ENCODE results near the gene VWA1. TPM values are rescaled to one million over a fixed set of nuclear protein-coding genes. Genes with fewer than 3 reads are reported as not detected.
"Not testable (repeated sequence)": the region's sequence is repeated elsewhere in the genome, so short reads cannot be mapped to it uniquely, and the experiment has no call there.

The VWA1 gene
- polyA plus RNA-seq, 1 donor = 36.0 TPM

GRCh38 chr1:1402072-1402900 is 33.2 kb upstream of the VWA1 start:
- DNase-seq = no peak

DNA sequence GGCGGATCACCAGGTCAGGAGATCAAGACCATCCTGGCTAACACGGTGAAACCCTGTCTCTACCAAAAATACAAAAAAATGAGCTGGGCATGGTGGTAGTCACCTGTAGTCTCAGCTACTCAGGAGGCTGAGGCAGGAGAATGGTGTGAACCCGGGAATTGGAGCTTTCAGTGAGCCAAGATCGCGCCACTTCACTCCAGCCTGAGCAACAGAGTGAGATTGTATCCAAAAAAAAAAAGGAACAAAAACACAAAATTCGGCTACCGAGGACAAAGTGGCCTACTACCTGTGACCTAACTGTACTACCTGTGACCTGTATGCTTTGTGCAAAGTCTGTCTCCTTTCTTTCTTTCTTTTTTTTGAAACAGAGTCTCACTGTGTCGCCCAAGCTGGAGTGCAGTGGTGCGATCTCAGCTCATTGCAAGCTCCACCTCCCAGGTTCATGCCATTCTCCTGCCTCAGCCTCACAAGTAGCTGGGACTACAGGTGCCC is 32.5 kb upstream of the VWA1 start:
- DNase-seq = not testable (repeated sequence)

DNA sequence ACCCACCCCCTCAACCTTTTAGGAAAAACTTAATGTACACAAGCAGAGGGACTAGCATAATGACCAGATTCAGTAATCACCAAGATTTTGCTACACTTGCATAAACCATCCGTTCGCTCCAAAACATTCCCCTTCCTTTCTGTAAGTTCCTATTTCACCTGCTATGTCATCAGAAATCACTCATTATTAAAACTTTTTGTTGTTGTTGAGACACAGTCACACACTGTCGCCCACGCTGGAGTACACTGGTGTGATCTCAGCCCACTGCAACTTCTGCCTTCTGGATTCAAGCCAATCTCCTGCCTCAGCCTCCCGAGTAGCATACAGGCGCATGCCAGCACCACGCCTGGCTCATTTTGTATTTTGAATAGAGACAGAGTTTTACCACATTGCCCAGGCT is 31.8 kb upstream of the VWA1 start:
- no peak for DNase-seq

DNA sequence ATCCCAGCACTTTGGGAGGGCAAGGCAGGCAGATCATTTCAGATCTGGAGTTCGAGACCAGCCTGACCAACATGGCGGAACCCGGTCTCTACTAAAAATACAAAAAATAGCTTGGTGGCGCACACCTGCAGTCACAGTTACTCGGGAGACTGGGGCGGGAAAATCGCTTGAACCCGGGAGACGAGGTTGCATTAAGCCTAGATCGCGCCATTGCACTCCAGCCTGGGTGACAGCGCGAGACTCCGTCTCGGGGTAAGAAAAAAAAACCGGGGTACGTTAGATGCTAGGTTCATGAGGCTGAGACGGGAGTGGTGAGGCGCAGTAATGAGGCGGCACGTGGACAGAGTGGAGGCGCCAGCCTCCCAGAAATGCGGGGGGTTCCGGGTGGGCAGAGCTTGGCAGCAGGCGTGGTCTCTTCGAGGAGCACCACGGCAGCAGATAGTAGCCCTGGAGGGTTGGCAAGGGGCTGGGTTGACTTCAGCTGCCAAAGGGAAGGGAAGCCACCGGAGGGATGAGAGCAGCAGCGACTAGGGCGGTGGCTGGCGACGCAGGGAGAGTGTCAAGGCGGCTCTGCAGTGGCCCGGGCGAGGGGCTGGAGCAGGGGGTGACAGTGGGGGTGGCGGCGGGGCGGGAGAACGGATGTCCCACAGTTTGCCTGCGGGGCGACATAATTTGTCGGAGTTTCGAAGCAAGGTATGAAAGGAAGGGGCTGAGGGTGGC is 29.2 kb upstream of the VWA1 start:
- DNase-seq = no peak

GRCh38 chr1:1406821-1407635 is 28.5 kb upstream of the VWA1 start, which contains the start of gene MRPL20:
Gene MRPL20, minus strand, starts transcription at chr1:1407293. Its CDS starts 76 bp downstream, at chr1:1407217.
- DNase-seq = peak; percentile 88

DNA sequence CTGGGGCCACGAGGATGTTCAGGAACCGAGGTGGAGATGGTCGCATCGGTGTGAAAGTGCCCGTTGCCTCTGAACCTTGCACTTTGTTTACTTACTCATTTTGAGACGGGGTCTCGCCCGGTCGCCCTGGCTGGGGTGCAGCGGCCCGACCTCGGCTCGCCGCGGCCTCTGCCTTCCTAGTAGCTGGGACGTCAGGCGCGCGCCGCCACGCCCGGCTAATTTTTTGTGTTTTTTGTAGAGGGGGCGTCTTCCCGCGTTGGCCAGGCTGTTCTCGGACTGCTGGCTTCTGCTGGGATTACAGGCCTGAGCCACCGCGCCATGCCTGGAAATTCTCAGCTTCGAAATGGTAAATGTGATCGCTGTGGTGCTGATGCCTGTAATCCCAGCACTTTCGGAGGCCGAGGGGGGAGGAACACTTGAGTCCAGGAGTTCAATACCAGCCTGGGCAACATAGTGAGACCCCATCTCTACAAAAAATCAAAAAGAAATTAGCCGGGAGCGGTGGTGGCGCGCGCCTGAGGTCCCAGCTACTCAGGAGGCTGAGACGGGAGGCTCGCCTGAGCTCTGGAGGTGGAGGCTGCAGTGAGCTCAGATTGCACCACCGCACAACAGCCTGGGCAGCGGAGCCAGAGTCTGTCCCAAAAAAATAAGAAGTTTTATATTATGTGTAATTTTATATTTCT is 27.7 kb upstream of the VWA1 start:
- no peak for DNase-seq

DNA sequence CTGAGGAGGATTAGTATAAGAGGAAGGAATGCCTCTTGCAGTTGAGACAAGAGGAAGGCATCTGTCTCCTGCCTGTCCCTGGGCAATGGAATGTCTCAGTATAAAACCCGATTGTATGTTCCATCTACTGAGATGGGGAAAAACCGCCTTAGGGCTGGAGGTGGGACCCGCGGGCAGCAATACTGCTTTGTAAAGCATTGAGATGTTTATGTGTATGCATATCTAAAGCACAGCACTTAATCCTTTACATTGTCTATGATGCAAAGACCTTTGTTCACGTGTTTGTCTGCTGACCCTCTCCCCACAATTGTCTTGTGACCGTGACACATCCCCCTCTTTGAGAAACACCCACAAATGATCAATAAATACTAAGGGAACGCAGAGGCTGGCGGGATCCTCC is 25.3 kb upstream of the VWA1 start:
- DNase-seq = not testable (repeated sequence)

- DNase-seq = no peak
Measured at GRCh38 chr1:1411626-1412025, 23.9 kb upstream of the VWA1 start.

- not testable (repeated sequence) for DNase-seq
Measured at GRCh38 chr1:1412311-1412902, 23.1 kb upstream of the VWA1 start.

- DNase-seq = no peak
Measured at GRCh38 chr1:1415751-1416150, 19.7 kb upstream of the VWA1 start.

- DNase-seq = not testable (repeated sequence)
Measured at GRCh38 chr1:1417396-1417795, 18.1 kb upstream of the VWA1 start.

DNA sequence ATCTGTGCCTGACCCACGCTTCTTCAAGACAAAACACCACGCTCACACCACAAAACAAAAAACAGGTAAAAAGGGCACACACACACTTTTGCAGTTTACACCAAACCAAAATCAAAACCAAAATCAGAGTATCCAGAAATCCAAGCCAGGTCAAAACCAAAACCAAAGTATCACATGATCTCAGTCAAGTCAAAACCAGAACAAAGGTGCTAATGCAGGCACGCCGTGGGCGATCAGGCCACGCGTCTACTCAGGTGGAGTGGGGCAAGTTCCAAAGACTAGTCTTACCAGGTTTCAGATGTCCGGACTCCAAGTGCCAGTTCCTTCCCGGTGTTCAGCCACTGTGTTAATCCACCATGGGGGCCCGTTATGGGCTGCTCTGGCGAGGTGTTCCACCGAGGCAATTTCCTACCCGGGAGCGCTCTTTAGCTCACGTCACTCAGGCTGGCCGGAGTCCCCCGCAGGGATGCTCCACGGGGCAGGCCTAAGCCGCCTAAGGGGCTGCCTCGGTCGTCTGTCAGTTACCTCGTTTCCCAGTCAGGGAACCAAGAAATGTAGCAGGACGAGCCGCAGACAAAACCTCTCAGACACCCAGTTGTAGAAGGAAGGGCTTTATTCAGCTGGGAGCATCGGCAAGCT is 17.5 kb upstream of the VWA1 start:
- not testable (repeated sequence) for DNase-seq

DNA sequence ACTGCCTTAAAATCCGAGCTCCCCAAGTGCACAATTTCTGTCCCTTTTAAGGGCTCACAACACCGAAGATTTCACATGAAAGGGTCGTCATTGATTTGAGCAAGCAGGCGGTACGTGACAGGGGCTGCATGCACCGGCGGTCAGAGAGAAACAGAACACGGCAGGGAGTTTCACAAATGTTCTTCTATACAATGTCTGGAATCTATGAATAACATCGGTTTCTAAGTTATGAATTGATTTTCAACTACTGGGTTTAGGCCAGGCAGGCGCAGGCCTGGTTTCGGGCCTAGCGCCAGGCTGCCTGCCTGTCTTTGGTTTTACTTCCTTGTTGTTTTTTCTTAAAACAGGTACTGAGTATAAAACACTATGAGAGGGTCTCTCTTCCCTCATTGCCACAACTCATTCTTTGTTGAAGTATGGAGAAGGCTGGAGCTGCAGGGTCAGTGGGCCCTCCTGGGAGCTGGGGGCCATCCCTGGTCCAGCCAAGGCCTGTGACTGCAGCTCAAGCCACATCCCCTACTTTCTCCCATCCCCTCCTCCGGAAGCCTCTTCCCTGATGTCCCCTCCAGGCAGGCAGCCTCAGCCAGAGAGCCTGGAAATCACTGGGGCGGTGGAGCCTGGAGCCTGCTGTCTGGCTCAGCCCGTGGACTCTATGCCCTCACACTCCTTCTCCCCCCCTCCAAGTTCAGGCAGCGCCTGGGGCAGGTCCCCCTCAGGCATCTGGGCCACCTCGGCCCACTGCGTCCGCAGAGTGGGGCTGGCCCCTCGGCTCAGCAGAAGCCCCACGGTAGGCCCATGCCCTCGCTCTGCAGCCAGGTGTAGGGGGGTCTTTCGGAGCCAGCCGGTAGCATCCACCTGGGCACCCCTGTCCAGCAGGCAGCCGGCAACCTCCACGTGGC is 16.8 kb upstream of the VWA1 start:
- no peak for DNase-seq

DNA sequence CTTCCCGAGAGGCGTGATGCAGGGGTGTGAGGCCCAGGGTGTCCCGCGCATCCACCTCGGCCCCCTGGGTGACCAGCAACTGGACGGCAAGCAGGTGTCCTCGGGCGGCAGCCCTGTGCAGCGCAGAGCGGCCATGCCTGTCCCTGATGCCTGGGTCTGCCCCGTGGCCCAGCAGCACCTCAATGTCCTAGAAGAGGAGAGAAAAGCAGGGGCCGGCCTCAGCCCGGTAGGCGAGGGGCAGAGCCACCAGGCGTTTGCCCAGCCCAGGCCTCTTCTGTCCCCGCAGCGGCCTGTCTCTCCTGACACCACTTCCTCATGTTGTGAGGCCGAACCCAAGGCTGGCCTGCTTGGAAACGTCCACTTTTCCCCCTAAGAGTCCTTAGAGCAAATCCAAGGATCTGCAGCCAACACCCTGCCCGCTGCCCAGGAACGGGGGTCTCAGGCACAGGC is 16.1 kb upstream of the VWA1 start:
- DNase-seq = no peak

GRCh38 chr1:1419813-1420653 is 15.5 kb upstream of the VWA1 start:
- DNase-seq = no peak

GRCh38 chr1:1420654-1421141 is 14.8 kb upstream of the VWA1 start:
- no peak for DNase-seq

- no peak for DNase-seq
Measured at GRCh38 chr1:1421147-1421906, 14.2 kb upstream of the VWA1 start, which contains the start of gene ANKRD65. Gene ANKRD65, minus strand, starts transcription at chr1:1421276. Its CDS starts 271 bp downstream, at chr1:1421005.
